H9 (cell line): ENCODE results near the gene KRTAP5-4. TPM values are rescaled to one million over a fixed set of nuclear protein-coding genes. Genes with fewer than 3 reads are reported as not detected.

ENCODE experiments used
- DNase-seq: peaks from one replicate; pipeline ENCODE4 v3.0.0-alpha.2; 2017
- H2AFZ ChIP-seq: one replicate; pipeline ENCODE4 v1.6.1; 2013; ENCODE audit warnings: mild to moderate bottlenecking, low read length, control low read depth, moderate library complexity
- H2AK5ac ChIP-seq: 2 replicates; pipeline ENCODE4 v1.6.1; 2013; ENCODE audit warnings: low read length, control low read depth, mixed read lengths; ENCODE audit not compliant: insufficient read length
- H2BK120ac ChIP-seq: one replicate; pipeline ENCODE4 v1.6.1; 2013; ENCODE audit warnings: low read depth, mild to moderate bottlenecking, low read length, control low read depth, inconsistent platforms; ENCODE audit not compliant: poor library complexity, severe bottlenecking
- H2BK12ac ChIP-seq: 2 replicates; pipeline ENCODE4 v1.6.1; 2013; ENCODE audit warnings: low read length, control low read depth, mixed read lengths, low read depth; ENCODE audit not compliant: insufficient read length
- H2BK15ac ChIP-seq: 2 replicates; pipeline ENCODE4 v1.6.1; 2013; ENCODE audit warnings: low read depth, low read length, control low read depth
- H2BK20ac ChIP-seq: one replicate; pipeline ENCODE4 v1.6.1; 2013; ENCODE audit warnings: low read depth, mild to moderate bottlenecking, low read length, control low read depth, inconsistent platforms; ENCODE audit not compliant: poor library complexity, severe bottlenecking
- H2BK5ac ChIP-seq: 2 replicates; pipeline ENCODE4 v1.6.1; 2013; ENCODE audit warnings: low read length, control low read depth, mixed read lengths; ENCODE audit not compliant: insufficient read length
- H3K14ac ChIP-seq: 2 replicates; pipeline ENCODE4 v1.6.1; 2013; ENCODE audit warnings: low read length, control low read depth; ENCODE audit not compliant: insufficient read depth
- H3K18ac ChIP-seq: 2 replicates; pipeline ENCODE4 v1.6.1; 2013; ENCODE audit warnings: low read depth, mild to moderate bottlenecking, mixed read lengths, low read length, control low read depth; ENCODE audit not compliant: insufficient read length
- H3K23ac ChIP-seq: 2 replicates; pipeline ENCODE4 v1.6.1; 2013; ENCODE audit warnings: low read length, control low read depth, mixed read lengths, low read depth; ENCODE audit not compliant: insufficient read length
- H3K23me2 ChIP-seq: 2 replicates; pipeline ENCODE4 v1.6.1; 2013; ENCODE audit warnings: low read depth, mild to moderate bottlenecking, mixed read lengths, low read length, control low read depth; ENCODE audit not compliant: insufficient read length, poor library complexity, severe bottlenecking
- H3K27ac ChIP-seq: 2 replicates; pipeline ENCODE4 v1.5.1; 2013; ENCODE audit warnings: low read length, control low read depth, mixed read lengths, low read depth; ENCODE audit not compliant: insufficient read length
- H3K27me3 ChIP-seq: 2 replicates; pipeline ENCODE4 v1.6.1; 2013; ENCODE audit warnings: low read length, control low read depth, inconsistent platforms; ENCODE audit not compliant: insufficient read depth
- H3K4ac ChIP-seq: 2 replicates; pipeline ENCODE4 v1.6.1; 2013; ENCODE audit warnings: low read depth, mild to moderate bottlenecking, control low read depth, inconsistent platforms, low read length, moderate library complexity
- H3K4me1 ChIP-seq: 2 replicates; pipeline ENCODE4 v1.6.1; 2013; ENCODE audit warnings: low read length, control low read depth, inconsistent platforms; ENCODE audit not compliant: insufficient read depth
- H3K4me2 ChIP-seq: 2 replicates; pipeline ENCODE4 v1.6.1; 2013; ENCODE audit warnings: low read length, control low read depth, mixed read lengths; ENCODE audit not compliant: insufficient read length, insufficient read depth
- H3K56ac ChIP-seq: 2 replicates; pipeline ENCODE4 v1.6.1; 2013; ENCODE audit warnings: low read depth, mild to moderate bottlenecking, mixed read lengths, low read length, control low read depth; ENCODE audit not compliant: insufficient read length
- H3K79me1 ChIP-seq: 2 replicates; pipeline ENCODE4 v1.6.1; 2013; ENCODE audit warnings: low read depth, mild to moderate bottlenecking, moderate library complexity, low read length, control low read depth, inconsistent platforms; ENCODE audit not compliant: insufficient read depth, poor library complexity, severe bottlenecking
- H3K79me2 ChIP-seq: 2 replicates; pipeline ENCODE4 v1.6.1; 2013; ENCODE audit warnings: low read length, control low read depth, inconsistent platforms; ENCODE audit not compliant: insufficient read depth
- H3K9ac ChIP-seq: 2 replicates; pipeline ENCODE4 v1.6.1; 2013; ENCODE audit warnings: low read length, control low read depth, mixed read lengths; ENCODE audit not compliant: insufficient read length; ENCODE audit errors: extremely low read depth
- H3K9me3 ChIP-seq: one replicate; pipeline ENCODE4 v1.6.1; 2013; ENCODE audit warnings: low read depth, low read length, inconsistent platforms; ENCODE audit not compliant: control insufficient read depth
- H3T11ph ChIP-seq: one replicate; pipeline ENCODE4 v1.6.1; 2013; ENCODE audit warnings: mild to moderate bottlenecking, low read length, control low read depth, inconsistent platforms
- H4K20me1 ChIP-seq: one replicate; pipeline ENCODE4 v1.6.1; 2013; ENCODE audit not compliant: control insufficient read depth, insufficient read length, insufficient read depth
- H4K5ac ChIP-seq: 2 replicates; pipeline ENCODE4 v1.6.1; 2013; ENCODE audit warnings: low read depth, mild to moderate bottlenecking, mixed read lengths, low read length, control low read depth; ENCODE audit not compliant: insufficient read length
- H4K8ac ChIP-seq: replicated peaks from 2 replicates; pipeline ENCODE4 v1.6.1; 2013; ENCODE audit warnings: low read length, control low read depth, mixed read lengths, low read depth; ENCODE audit not compliant: insufficient read length
- H4K91ac ChIP-seq: 2 replicates; pipeline ENCODE4 v1.6.1; 2013; ENCODE audit warnings: low read depth, mild to moderate bottlenecking, moderate library complexity, mixed read lengths, low read length, control low read depth; ENCODE audit not compliant: insufficient read length
- H3K27ac Mint-ChIP-seq, 3 experiments: 2 replicates in 2 of 3; 3 replicates in 1 of 3; pipeline ENCODE4 v1.8.0; 2020 to 2021; ENCODE audit warnings: mixed read lengths in 3 of 3, mild to moderate bottlenecking in 1 of 3, moderate library complexity in 1 of 3
- H3K27me3 Mint-ChIP-seq: 2 replicates; pipeline ENCODE4 v1.8.0; 2021; ENCODE audit warnings: low read depth, mild to moderate bottlenecking, moderate library complexity, mixed read lengths
- H3K36me3 Mint-ChIP-seq, 3 experiments: 2 replicates in 2 of 3; 3 replicates in 1 of 3; pipeline ENCODE4 v1.8.0; 2020 to 2021; ENCODE audit warnings: low read depth in 3 of 3, mixed read lengths in 3 of 3; ENCODE audit not compliant: insufficient read depth in 1 of 3
- H3K4me1 Mint-ChIP-seq, 2 experiments: 2 replicates each; pipeline ENCODE4 v1.8.0; 2020; ENCODE audit warnings: mixed read lengths in 2 of 2
- H3K4me3 Mint-ChIP-seq, 2 experiments: 2 replicates in 1 of 2; 3 replicates in 1 of 2; pipeline ENCODE4 v1.8.0; 2020 to 2021; ENCODE audit warnings: mild to moderate bottlenecking in 2 of 2, mixed read lengths in 2 of 2, moderate library complexity in 1 of 2
- H3K9me3 Mint-ChIP-seq, 2 experiments: 2 replicates in 1 of 2; 3 replicates in 1 of 2; pipeline ENCODE4 v1.8.0; 2020; ENCODE audit warnings: mild to moderate bottlenecking in 2 of 2, mixed read lengths in 2 of 2, moderate library complexity in 1 of 2
- WGBS: extraction: QIAGEN DNeasy Blood & Tissue Kit; methylation state at CpG from one replicate; pipeline ENCODE4 v1.1.7; 2013; ENCODE audit warnings: missing lambda C conversion rate, low lambda C conversion rate, mixed read lengths; ENCODE audit not compliant: insufficient read length; ENCODE audit errors: extremely low coverage; 5-methylcytosine and 5-hydroxymethylcytosine counted together
- total RNA-seq: library from RNA; stranded (reverse); gene quantifications from 2 replicates; pipeline ENCODE4 v1.2.1, GENCODE V29; 2021
- TF ChIP-seq, protein P1 (sequence below): fragments of 200-600 bp; sonication (generic); conservative IDR thresholded peaks from 3 replicates; pipeline ENCODE4 v1.8.0; 2021; ENCODE audit warnings: antibody characterized with exemption, mild to moderate bottlenecking

Gene KRTAP5-4
- total RNA-seq, 1 experiment from 2014 or later: not detected

DNA sequence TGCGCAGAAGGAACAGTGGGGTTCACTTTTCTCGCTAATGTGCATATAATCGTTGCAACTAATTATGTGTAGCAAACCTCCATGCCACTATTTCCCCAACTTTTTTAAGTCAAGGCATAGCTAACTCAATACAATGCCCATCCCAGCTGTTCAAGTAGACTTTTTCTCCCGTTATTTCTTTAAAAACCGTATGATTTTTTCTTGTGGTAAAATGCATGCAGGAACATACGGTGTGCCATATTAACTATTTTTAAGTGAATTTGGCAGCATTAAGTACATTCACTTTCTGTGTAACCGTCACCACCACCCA, 47.0 kb downstream of the KRTAP5-4 start:
- Histone ChIP-seq H4K8ac (no peak overlapping the region), H3K9ac (no peak overlapping the region), H3K23me2 (peaks cover 22% of the 10 kb centered on the region), H3K4ac (no peak overlapping the region), H3K27me3 (peaks cover 19% of the 10 kb centered on the region), H2BK20ac (no peak overlapping the region), H4K91ac (no peak overlapping the region), H3K9me3 (no peaks in the 10 kb centered on the region), H3K18ac (no peak overlapping the region), H2AFZ (no peak overlapping the region), H2BK15ac (no peak overlapping the region), H3K4me2 (no peak overlapping the region), H3K4me1 (no peaks in the 10 kb centered on the region), H3K79me2 (no peaks in the 10 kb centered on the region), H3T11ph (no peak overlapping the region), H4K20me1 (no peaks in the 10 kb centered on the region), H3K14ac (no peak overlapping the region), H3K23ac (no peak overlapping the region), H3K27ac (no peak overlapping the region), H2AK5ac (no peak overlapping the region), H4K5ac (no peak overlapping the region), H3K79me1 (no peaks in the 10 kb centered on the region), H2BK5ac (no peak overlapping the region), H2BK12ac (no peak overlapping the region), H3K56ac (no peak overlapping the region), H2BK120ac (no peak overlapping the region)
- H3K4me1 Mint-ChIP-seq: peaks cover 5 to 15% of the 10 kb centered on the region in 2 experiments; a peak in 3 of 4 replicates
- H3K4me3 Mint-ChIP-seq: no peak overlapping the region
- TF ChIP-seq, protein P1, sequence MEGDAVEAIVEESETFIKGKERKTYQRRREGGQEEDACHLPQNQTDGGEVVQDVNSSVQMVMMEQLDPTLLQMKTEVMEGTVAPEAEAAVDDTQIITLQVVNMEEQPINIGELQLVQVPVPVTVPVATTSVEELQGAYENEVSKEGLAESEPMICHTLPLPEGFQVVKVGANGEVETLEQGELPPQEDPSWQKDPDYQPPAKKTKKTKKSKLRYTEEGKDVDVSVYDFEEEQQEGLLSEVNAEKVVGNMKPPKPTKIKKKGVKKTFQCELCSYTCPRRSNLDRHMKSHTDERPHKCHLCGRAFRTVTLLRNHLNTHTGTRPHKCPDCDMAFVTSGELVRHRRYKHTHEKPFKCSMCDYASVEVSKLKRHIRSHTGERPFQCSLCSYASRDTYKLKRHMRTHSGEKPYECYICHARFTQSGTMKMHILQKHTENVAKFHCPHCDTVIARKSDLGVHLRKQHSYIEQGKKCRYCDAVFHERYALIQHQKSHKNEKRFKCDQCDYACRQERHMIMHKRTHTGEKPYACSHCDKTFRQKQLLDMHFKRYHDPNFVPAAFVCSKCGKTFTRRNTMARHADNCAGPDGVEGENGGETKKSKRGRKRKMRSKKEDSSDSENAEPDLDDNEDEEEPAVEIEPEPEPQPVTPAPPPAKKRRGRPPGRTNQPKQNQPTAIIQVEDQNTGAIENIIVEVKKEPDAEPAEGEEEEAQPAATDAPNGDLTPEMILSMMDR: no peak
- WGBS: no CpG with 5 or more reads among the region's 7 CpGs
- no peak for DNase-seq
- H3K27me3 Mint-ChIP-seq: peaks cover 74% of the 10 kb centered on the region
- no peak overlapping the region for H3K27ac Mint-ChIP-seq
- H3K36me3 Mint-ChIP-seq: peaks cover 0 to 4% (median 0%) of the 10 kb centered on the region in 3 experiments; a peak in 3 of 7 replicates
- H3K9me3 Mint-ChIP-seq: peaks cover 8 to 9% of the 10 kb centered on the region in 2 experiments
